Ovary (tissue), 9 donors: ENCODE measurements around the gene PPP2R2C. TPM values are rescaled to one million over a fixed set of nuclear protein-coding genes. Genes with fewer than 3 reads are reported as not detected.

Experiments
- DNase-seq, 5 donors: peaks; one replicate each; pipeline ENCODE4 v3.0.0-alpha.2; 2019 to 2020
- H3K27ac ChIP-seq, 2 donors: fragments of 200-600 bp; one replicate each; pipeline versions ENCODE4 v1.5.1 to v1.8.0; 2019 to 2022
- H3K27me3 ChIP-seq: fragments of 200-600 bp; one replicate; pipeline ENCODE4 v1.8.0; 2022
- H3K36me3 ChIP-seq: fragments of 200-600 bp; sonication (generic); one replicate; pipeline ENCODE4 v1.5.1; 2019
- H3K4me1 ChIP-seq: one replicate; pipeline ENCODE4 v1.8.1; 2013; ENCODE audit warnings: mild to moderate bottlenecking, moderate library complexity; ENCODE audit not compliant: insufficient read depth
- H3K4me3 ChIP-seq: fragments of 200-600 bp; sonication (generic); one replicate; pipeline ENCODE4 v1.5.1; 2017
- H3K9me3 ChIP-seq, 2 donors: fragments of 200-600 bp in 1 of 2; sonication (generic) in 1 of 2; one replicate each; pipeline versions ENCODE4 v1.5.1 to v1.8.1; 2013 to 2019; ENCODE audit warnings: mild to moderate bottlenecking in 1 of 2, moderate library complexity in 1 of 2
- EP300 ChIP-seq: sonication (generic); formaldehyde crosslinking; IDR thresholded peaks from one replicate; pipeline ENCODE4 v1.6.1; 2017; ENCODE audit warnings: antibody characterized with exemption
- POLR2A ChIP-seq: fragments of 450-650 bp; IDR thresholded peaks from one replicate; pipeline ENCODE4 v1.6.1; 2017; ENCODE audit warnings: antibody characterized with exemption, mild to moderate bottlenecking, moderate library complexity
- WGBS, 3 donors: extraction: QIAGEN DNeasy Blood & Tissue Kit in 1 of 3; methylation state at CpG; one replicate each; pipeline versions ENCODE4 v1.1.5 to v1.1.7; 2013 to 2017; 5-methylcytosine and 5-hydroxymethylcytosine counted together
- intact Hi-C, 4 donors: fragments of 100-400 bp; cut with DNase I; formaldehyde crosslinking; loops; one replicate each; pipeline versions ENCODE4 v1.11.0 to v1.15.1; 2022 to 2023
- polyA plus RNA-seq, 2 donors: library from polyadenylated mRNA; stranded (reverse); fragments of 200-250 nt in 1 of 2; fragments of 350-450 nt in 1 of 2; fragmentation: Illumina TruSeq in 1 of 2; extraction: RNeasy Lipid Tissue Mini Kit (QIAGEN cat#74804) in 1 of 2; gene quantifications; one replicate each; pipeline ENCODE4 v1.2.3, GENCODE V29; 2013 to 2014
- total RNA-seq, 7 donors: library from RNA; depleted of rRNA in 2 of 7; stranded (reverse); fragments of >200 nt in 2 of 7; fragmentation: NEBNext Ultra II Directional in 3 of 7; extraction: Animal tissue kit (Norgen Biotek cat#: 25700) in 3 of 7; gene quantifications; one replicate each; pipeline versions ENCODE4 v1.1.0 to v1.2.4, GENCODE V29; 2016 to 2023
- TF ChIP-seq, protein P1 (sequence below), 3 donors: fragments of 450-650 bp in 2 of 3; fragments of 200-600 bp in 1 of 3; IDR thresholded peaks; one replicate each; pipeline versions ENCODE4 v1.5.1 to v1.8.0; 2016 to 2022; ENCODE audit warnings: antibody characterized with exemption in 3 of 3, mild to moderate bottlenecking in 1 of 3
- donor health status: DM: no; HTN: no; CAD: no; lungs with moderate emphysema.
- donor health status: DM: no; HTN: no; CAD: no.
- donor health status: Bipolar disorder and iron deficiency.
- donor health status: DM: yes; HTN: yes; CAD: no.
- donor health status: DM: no; HTN: no; CAD: no.
- donor health status: DM: yes; HTN: yes; CAD: no.

PPP2R2C gene
- total and polyA plus RNA-seq, 9 donors = 0.12 to 4.5 (median 0.77) TPM

DNA sequence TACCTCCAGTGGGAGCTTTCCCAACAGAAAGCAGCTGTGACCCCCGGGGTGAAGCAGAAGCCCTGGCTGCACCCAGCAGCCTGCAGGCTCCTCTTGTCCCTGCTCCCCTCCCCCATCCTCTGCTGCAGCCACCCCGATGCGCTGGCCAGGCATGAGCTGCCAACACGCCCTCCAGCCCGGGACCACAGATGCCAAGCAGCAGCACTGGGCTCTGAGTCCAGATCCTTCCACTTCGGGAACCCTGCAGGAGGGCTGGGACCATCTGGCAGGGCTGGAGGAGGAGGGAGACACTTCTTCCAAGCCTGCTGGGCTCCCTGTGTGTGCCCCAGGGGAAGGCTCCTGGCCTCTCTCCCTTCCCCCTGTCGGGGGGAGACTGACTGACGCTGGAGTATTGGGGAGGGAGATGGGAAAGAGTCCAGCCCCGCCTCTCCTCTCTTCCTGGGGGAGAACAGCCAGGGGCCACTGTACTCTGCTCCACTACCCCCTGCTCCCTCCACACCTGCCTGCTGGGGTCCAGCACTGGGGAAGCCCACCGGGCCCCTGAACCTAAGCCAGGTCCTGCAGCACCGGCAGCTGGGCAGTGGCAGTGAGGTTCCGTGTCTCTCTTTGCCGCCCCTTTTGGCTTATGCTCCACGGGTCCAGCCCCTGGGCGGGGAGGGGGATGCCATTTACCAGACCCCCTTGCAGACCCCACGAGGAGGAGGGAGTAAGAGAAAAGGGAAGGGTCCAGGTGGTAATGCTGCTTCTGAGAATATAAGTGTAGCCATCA lies 55.7 kb downstream of the PPP2R2C start:
- H3K27ac ChIP-seq = no peak overlapping the region
- H3K27me3 ChIP-seq = no peaks in the 10 kb centered on the region
- H3K4me3 ChIP-seq = no peak overlapping the region
- no peaks in the 10 kb centered on the region for H3K36me3 ChIP-seq
- H3K9me3 ChIP-seq = no peaks in the 10 kb centered on the region
- H3K4me1 ChIP-seq = no peaks in the 10 kb centered on the region
- TF ChIP-seq POLR2A (no peak), EP300 (no peak)
- TF ChIP-seq, protein P1, sequence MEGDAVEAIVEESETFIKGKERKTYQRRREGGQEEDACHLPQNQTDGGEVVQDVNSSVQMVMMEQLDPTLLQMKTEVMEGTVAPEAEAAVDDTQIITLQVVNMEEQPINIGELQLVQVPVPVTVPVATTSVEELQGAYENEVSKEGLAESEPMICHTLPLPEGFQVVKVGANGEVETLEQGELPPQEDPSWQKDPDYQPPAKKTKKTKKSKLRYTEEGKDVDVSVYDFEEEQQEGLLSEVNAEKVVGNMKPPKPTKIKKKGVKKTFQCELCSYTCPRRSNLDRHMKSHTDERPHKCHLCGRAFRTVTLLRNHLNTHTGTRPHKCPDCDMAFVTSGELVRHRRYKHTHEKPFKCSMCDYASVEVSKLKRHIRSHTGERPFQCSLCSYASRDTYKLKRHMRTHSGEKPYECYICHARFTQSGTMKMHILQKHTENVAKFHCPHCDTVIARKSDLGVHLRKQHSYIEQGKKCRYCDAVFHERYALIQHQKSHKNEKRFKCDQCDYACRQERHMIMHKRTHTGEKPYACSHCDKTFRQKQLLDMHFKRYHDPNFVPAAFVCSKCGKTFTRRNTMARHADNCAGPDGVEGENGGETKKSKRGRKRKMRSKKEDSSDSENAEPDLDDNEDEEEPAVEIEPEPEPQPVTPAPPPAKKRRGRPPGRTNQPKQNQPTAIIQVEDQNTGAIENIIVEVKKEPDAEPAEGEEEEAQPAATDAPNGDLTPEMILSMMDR (IDR thresholded peaks at IDR 0.05) = no peak
- WGBS, 3 donors = 25 to 28% (median 25%) methylated on average over 15 to 16 of the region's 16 CpGs
- DNase-seq = no peak
- intact Hi-C loops = no loop called here

DNA sequence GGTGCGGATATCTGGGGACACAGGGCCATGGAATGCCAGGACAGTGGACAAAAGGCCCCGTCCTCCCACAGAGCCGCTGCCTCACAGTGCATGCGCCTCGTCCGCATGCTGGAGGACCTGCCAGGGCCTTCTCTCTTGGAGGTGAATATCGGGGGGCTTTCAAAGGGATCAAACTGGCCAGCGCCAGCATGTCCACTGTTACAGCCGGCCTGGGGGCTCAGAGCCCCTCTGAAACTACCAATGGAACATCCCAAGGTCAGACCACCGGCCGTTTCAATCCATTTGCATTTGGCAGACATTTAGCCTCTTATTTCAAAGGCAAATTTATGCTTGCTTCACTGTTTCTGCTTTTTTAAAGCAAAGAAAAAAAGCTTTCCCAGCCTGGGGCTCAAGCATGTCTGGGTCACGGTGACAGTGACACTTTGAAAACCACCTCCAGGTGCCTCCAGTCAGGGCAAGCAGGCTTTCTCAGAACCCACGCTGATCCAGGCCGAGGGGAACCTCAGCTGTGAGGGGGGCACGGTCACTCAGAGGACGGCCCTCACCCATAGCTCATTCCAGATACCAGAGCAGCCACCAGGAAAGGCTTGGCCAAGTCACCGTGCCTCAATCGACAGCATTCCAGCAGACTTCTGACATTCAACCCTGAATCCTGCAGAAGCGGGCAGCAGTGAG lies 57.2 kb downstream of the PPP2R2C start:
- DNase-seq = no peak
- 26 to 36% (median 31%) methylated on average over 19 of the region's 19 CpGs for WGBS, 3 donors
- no peaks in the 10 kb centered on the region for H3K36me3 ChIP-seq
- TF ChIP-seq EP300 (no peak), POLR2A (no peak)
- TF ChIP-seq, protein P1 (IDR thresholded peaks at IDR 0.05) = no peak
- no peak overlapping the region for H3K4me3 ChIP-seq
- no peak overlapping the region for H3K27ac ChIP-seq
- no peaks in the 10 kb centered on the region for H3K27me3 ChIP-seq
- H3K4me1 ChIP-seq = no peaks in the 10 kb centered on the region
- intact Hi-C loops = no loop called here
- no peaks in the 10 kb centered on the region for H3K9me3 ChIP-seq

DNA sequence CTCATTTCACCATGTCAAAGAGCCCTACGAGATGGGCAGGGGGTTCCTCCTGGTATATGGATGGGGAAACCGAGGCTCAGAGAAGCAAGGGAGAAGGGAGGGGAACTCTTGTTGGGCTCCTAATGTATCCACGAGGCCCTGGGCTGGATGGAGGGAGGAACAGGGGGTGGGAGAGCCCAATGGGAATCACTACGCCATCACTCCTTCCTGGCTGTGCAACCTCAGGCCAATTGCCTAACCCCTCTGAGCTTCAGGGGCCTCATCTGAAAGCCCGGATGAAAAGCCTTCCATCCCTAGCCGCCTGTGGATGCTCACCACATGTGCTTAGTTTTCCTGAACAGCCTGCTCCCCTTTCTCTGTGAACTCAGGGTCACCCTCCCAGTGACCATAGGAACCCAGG lies 57.8 kb downstream of the PPP2R2C start:
- no peak for TF ChIP-seq EP300
- no peak for TF ChIP-seq POLR2A
- TF ChIP-seq, protein P1 (IDR thresholded peaks at IDR 0.05) = no peak
- H3K4me1 ChIP-seq = no peaks in the 10 kb centered on the region
- 58 to 66% (median 60%) methylated on average over 6 of the region's 6 CpGs for WGBS, 3 donors
- H3K4me3 ChIP-seq = no peak overlapping the region
- H3K27me3 ChIP-seq = no peaks in the 10 kb centered on the region
- no peaks in the 10 kb centered on the region for H3K9me3 ChIP-seq
- H3K36me3 ChIP-seq = no peaks in the 10 kb centered on the region
- DNase-seq = no peak
- no peak overlapping the region for H3K27ac ChIP-seq
- intact Hi-C loops = loop anchor here in 1 of 4 donors (5.0 kb wide), 1 partner anchor 898 kb away; no protein-coding TSS in a partner anchor

DNA sequence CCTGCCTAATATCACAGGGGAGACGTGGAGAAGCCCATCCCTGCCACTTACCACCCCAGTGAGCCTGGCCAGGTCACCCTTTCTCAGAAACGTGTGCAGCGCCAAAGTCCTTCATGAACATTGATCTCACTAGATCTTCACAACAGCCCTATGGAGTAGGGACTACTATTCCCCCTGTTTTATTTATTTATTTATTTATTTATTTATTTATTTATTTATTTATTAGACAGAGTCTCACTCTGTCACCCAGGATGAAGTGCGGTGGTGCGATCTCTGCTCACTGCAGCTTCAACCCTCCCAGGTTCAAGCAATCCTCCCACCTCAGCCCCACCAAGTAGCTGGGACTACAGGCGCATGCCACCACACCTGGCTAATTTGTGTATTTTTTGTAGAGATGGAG lies 61.8 kb downstream of the PPP2R2C start:
- H3K27ac ChIP-seq = no peak overlapping the region
- intact Hi-C loops = loop anchor here in 1 of 4 donors (5.0 kb wide), 1 partner anchor 902 kb away; no protein-coding TSS in a partner anchor
- TF ChIP-seq, protein P1 (IDR thresholded peaks at IDR 0.05) = no peak
- TF ChIP-seq EP300 (no peak), POLR2A (no peak)
- DNase-seq = no peak
- H3K27me3 ChIP-seq = no peaks in the 10 kb centered on the region
- H3K4me1 ChIP-seq = no peaks in the 10 kb centered on the region
- 91 to 93% (median 91%) methylated on average over 6 of the region's 6 CpGs for WGBS, 3 donors
- H3K9me3 ChIP-seq = no peaks in the 10 kb centered on the region
- no peaks in the 10 kb centered on the region for H3K36me3 ChIP-seq
- H3K4me3 ChIP-seq = no peak overlapping the region
